Heart right ventricle (tissue), 16 donors: ENCODE data around the gene DAG1. TPM values are rescaled to one million over a fixed set of nuclear protein-coding genes. Genes with fewer than 3 reads are reported as not detected.

ENCODE experiments used
- ATAC-seq, 8 donors: fragments of 200-7000 bp; cut with Tn5 transposase; one replicate each; pipeline ENCODE4 v1.9.1; 2020; ENCODE audit warnings: mild to moderate bottlenecking in 8 of 8, moderate library complexity in 8 of 8, moderate number of reproducible peaks in 1 of 8
- DNase-seq, 2 donors: peaks; one replicate each; pipeline ENCODE4 v3.0.0-alpha.2; 2020
- H3K27ac ChIP-seq, 10 donors: fragments of 200-600 bp; sonication (generic) in 2 of 10; one replicate each; pipeline versions ENCODE4 v1.5.0 to v1.8.0; 2020 to 2022; ENCODE audit warnings: mild to moderate bottlenecking in 3 of 10
- H3K27me3 ChIP-seq, 7 donors: fragments of 200-600 bp; one replicate each; pipeline ENCODE4 v1.8.0; 2021 to 2022; ENCODE audit warnings: mild to moderate bottlenecking in 2 of 7
- H3K36me3 ChIP-seq, 9 donors: fragments of 200-600 bp; sonication (generic) in 1 of 9; one replicate each; pipeline versions ENCODE4 v1.5.0 to v1.8.0; 2020 to 2022; ENCODE audit warnings: mild to moderate bottlenecking in 2 of 9
- H3K4me1 ChIP-seq, 9 donors: fragments of 200-600 bp; sonication (generic) in 1 of 9; one replicate each; pipeline versions ENCODE4 v1.5.0 to v1.8.0; 2020 to 2022; ENCODE audit warnings: mild to moderate bottlenecking in 4 of 9
- H3K4me3 ChIP-seq, 10 donors: fragments of 200-600 bp; sonication (generic) in 2 of 10; one replicate each; pipeline versions ENCODE4 v1.5.0 to v1.8.0; 2020 to 2022; ENCODE audit warnings: mild to moderate bottlenecking in 7 of 10, moderate library complexity in 2 of 10
- H3K9me3 ChIP-seq, 11 donors: fragments of 200-600 bp in 10 of 11; sonication (generic) in 2 of 11; one replicate each; pipeline versions ENCODE4 v1.5.0 to v1.8.0; 2013 to 2022; ENCODE audit warnings: mild to moderate bottlenecking in 2 of 11, control low read depth in 1 of 11, moderate library complexity in 1 of 11
- WGBS, 2 donors: extraction: QIAGEN DNeasy Blood & Tissue Kit; methylation state at CpG; one replicate each; pipeline ENCODE4 v1.1.7; 2013; ENCODE audit warnings: inconsistent platforms in 1 of 2; 5-methylcytosine and 5-hydroxymethylcytosine counted together
- intact Hi-C, 10 donors: fragments of 100-400 bp; cut with DNase I; formaldehyde crosslinking; loops; one replicate each; pipeline versions ENCODE4 v1.11.1 to v1.14.2; 2022
- polyA plus RNA-seq, 2 donors: library from polyadenylated mRNA; stranded (reverse); fragments of 200-250 nt; gene quantifications; one replicate each; pipeline ENCODE4 v1.2.3, GENCODE V29; 2013
- total RNA-seq, 10 donors: library from RNA; stranded (reverse); fragmentation: NEBNext Ultra II Directional in 3 of 10; extraction: Animal tissue kit (Norgen Biotek cat#: 25700) in 3 of 10; gene quantifications; one replicate each; pipeline versions ENCODE4 v1.2.1 to v1.2.4, GENCODE V29; 2021 to 2023
- TF ChIP-seq, protein P1 (sequence below), 9 donors: fragments of 200-600 bp; sonication (generic) in 2 of 9; IDR thresholded peaks; one replicate each; pipeline versions ENCODE4 v1.5.0 to v1.8.0; 2021 to 2022; ENCODE audit warnings: antibody characterized with exemption in 9 of 9, mild to moderate bottlenecking in 5 of 9, moderate library complexity in 1 of 9
- donor health status: Arrhythmogenic right ventricular cardiomyopathy.
- donor health status: ischemic (EF 13 %, LVEDD 7.1; RV severe dilation, severe dysfunction).
- donor health status: healthy with polysubstance abuse.
- donor health status: DM: no; HTN: yes; CAD: no.
- donor health status: DM: no; HTN: no; CAD: no.
- donor health status: ischemic (EF 25% LVEDD 6.9; RV normal size, moderate dysfunction).
- donor health status: ischemic (EF 25% LVEDD 5.7; RV mildly dilated, moderate dysfunction).
- donor health status: healthy.
- donor health status: DM: yes; HTN: yes; CAD: no.
- donor health status: Ischemic cardiomyopathy.
- donor health status: ischemic (EF 35%, LVEDD 5.7; RV mildly dilated, moderate dysfunction).
- donor health status: nonischemic (EF 11% LVEDD 7.7; RV severe dilation, severe dysfunction).
- donor health status: DM: yes; HTN: yes; CAD: no.
- donor health status: PGD.
- donor health status: ischemic (EF 29% LVEDD 5.4; RV normal size, mild dysfunction).
- donor health status: nonischemic (EF 23%, LVEDD 6.1; RV moderate dilation, normal function).

DAG1 gene
- total and polyA plus RNA-seq, 12 donors: 37.7 to 173 (median 135) TPM

DNA sequence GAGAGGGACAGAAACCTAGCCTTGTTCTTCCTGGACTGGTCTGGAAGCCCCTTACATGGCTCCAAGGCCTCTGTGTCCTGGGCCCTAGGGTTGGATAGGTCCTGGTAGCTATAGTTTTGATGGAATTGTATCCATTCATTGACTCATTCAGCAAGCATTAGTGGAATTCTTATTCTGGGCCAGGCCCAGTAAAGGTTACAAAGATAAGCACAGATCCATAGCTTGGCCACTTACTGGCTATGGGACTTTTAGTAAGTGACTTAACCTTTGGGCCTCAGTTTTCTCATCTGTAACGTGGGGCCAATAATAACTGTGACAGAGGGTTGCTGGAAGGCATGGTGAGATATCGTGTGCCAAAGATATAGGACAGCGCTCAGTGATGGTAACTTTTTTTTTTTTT lies 13.6 kb upstream of the DAG1 start:
- Histone ChIP-seq H3K9me3 (no peaks in the 10 kb centered on the region), H3K4me3 (no peak overlapping the region), H3K4me1 (peaks cover 13 to 48% (median 23%) of the 10 kb centered on the region in 9 donors), H3K36me3 (no peaks in the 10 kb centered on the region), H3K27ac (peak overlapping the region in 1 of 10 donors; percentile 45), H3K27me3 (no peaks in the 10 kb centered on the region)
- intact Hi-C loops: loop anchor here in 1 of 10 donors (5.0 kb wide), 1 partner anchor 216 kb away; the partner anchor contains the start of gene APEH
- no peak for ATAC-seq
- TF ChIP-seq, protein P1, sequence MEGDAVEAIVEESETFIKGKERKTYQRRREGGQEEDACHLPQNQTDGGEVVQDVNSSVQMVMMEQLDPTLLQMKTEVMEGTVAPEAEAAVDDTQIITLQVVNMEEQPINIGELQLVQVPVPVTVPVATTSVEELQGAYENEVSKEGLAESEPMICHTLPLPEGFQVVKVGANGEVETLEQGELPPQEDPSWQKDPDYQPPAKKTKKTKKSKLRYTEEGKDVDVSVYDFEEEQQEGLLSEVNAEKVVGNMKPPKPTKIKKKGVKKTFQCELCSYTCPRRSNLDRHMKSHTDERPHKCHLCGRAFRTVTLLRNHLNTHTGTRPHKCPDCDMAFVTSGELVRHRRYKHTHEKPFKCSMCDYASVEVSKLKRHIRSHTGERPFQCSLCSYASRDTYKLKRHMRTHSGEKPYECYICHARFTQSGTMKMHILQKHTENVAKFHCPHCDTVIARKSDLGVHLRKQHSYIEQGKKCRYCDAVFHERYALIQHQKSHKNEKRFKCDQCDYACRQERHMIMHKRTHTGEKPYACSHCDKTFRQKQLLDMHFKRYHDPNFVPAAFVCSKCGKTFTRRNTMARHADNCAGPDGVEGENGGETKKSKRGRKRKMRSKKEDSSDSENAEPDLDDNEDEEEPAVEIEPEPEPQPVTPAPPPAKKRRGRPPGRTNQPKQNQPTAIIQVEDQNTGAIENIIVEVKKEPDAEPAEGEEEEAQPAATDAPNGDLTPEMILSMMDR (IDR thresholded peaks at IDR 0.05): no peak
- DNase-seq: no peak
- 91 to 95% methylated on average over 3 of the region's 3 CpGs for WGBS, 2 donors

DNA sequence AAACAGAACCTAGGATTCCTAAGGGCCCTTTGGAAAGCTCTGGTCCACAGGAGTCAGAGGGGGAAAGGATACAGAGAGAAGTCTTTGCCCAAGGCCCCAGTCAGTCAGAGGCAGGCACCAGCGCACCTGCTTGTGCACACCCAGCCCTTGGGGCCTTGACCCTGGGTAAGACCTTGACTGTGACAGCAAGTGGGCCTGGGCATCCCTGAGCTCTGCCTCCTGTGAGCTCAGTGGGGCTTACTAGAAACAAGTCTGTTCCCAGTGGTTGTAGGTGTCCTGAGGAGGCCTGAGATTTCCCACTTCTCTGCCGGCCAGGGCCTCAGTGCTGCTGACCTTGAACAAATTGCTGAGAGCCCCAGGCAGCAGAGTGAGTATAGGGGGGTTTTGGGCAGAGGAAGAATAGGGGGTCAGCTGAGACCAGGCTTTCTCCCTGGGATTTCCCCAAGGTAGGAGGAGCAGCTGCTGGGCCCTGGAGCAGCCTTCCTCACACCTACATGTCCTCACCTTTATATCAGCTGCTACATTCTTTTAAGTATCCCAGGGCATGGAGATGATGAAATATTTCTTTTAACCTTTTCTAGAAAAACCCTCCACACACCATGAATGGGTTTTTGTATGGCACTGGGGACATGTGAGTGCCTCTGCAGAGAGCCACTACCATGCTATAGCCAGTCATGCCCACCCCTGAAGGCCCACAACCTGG lies 9.7 kb upstream of the DAG1 start:
- TF ChIP-seq, protein P1 (IDR thresholded peaks at IDR 0.05): no peak
- Histone ChIP-seq H3K27me3 (no peaks in the 10 kb centered on the region), H3K4me3 (no peak overlapping the region), H3K4me1 (peaks cover 8 to 47% (median 27%) of the 10 kb centered on the region in 9 donors), H3K27ac (no peak overlapping the region), H3K9me3 (no peaks in the 10 kb centered on the region), H3K36me3 (no peaks in the 10 kb centered on the region)
- ATAC-seq (peak in 2 of 8 donors; percentile 4 to 11), DNase-seq (no peak)
- 85 to 88% methylated on average over 2 of the region's 2 CpGs for WGBS, 2 donors
- intact Hi-C loops: no loop called here

DNA sequence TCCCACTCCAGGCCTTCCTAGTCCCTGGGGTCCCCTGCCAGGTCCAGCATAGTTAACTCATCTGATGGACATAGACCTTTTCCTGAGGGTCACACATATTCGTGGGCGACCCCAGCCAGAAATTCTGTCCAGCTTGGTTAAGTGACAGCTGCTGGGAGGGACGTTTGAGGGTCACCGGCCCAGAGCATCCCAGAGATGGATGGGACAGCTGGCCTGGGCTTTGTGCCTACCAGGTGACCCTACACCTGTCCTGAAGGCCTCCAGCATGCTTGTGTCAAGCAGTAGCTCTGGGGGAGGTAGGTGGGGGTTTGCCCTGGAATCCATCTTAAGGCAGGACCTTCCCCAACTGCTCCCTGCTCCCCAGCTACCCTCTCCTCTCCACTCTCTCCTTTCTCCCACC lies 9.1 kb upstream of the DAG1 start:
- Histone ChIP-seq H3K4me1 (peaks cover 8 to 47% (median 29%) of the 10 kb centered on the region in 9 donors), H3K4me3 (no peak overlapping the region), H3K27ac (peak overlapping the region in 2 of 10 donors; percentile 52 to 56), H3K27me3 (no peaks in the 10 kb centered on the region), H3K9me3 (no peaks in the 10 kb centered on the region), H3K36me3 (no peaks in the 10 kb centered on the region)
- no peak for DNase-seq
- intact Hi-C loops: no loop called here
- TF ChIP-seq, protein P1 (IDR thresholded peaks at IDR 0.05): no peak
- no peak for ATAC-seq
- WGBS, 2 donors: 83 to 88% methylated on average over 4 of the region's 4 CpGs

DNA sequence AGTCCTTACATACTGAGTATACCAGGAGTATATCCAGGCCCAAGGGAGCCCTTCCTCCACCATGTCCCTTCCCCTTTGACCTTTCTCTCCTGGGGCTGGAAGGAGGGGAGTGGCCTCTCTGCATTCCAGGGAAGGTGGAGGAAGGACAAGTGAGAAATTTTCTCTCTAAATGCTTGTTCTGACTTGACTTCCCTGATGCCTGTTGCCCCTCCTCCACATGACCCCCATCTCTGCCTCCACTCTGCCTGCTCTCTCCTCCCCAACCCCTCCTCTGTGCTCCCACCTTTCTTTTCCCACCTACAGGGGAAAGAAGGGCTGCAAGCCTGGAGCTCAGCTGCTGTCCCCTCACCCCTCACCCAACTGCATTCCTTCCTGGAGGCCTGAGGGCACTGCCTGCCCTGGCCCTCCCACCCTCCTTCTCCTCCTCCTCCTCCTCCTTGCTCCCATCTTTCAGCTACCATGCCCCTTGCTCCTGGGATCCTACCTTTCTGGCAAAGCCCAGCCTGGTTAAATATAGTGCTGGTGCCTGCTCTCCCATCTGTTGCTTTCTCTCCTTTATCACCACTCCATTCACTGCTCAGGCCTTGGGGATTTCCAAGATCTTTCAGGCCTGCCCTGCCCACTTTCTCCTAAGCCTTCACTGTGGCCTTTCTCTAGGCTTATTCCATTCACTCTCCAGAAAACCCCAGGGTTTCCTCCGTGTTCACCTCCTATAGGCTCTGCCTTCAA lies 8.5 kb upstream of the DAG1 start:
- no peak overlapping the region for H3K4me3 ChIP-seq
- peaks cover 9 to 45% (median 26%) of the 10 kb centered on the region in 9 donors for H3K4me1 ChIP-seq
- no peaks in the 10 kb centered on the region for H3K36me3 ChIP-seq
- WGBS, 2 donors: 21 to 23% methylated on average over 1 of the region's 1 CpG
- DNase-seq (no peak), ATAC-seq (peak in 3 of 8 donors; percentile 3 to 27 (median 17))
- no peaks in the 10 kb centered on the region for H3K27me3 ChIP-seq
- peak overlapping the region in 8 of 10 donors; percentile 31 to 57 (median 52) for H3K27ac ChIP-seq
- TF ChIP-seq, protein P1 (IDR thresholded peaks at IDR 0.05): no peak
- intact Hi-C loops: no loop called here
- H3K9me3 ChIP-seq: no peaks in the 10 kb centered on the region
